ENCODE data around the gene OR1E2.

GRCh38 chr17:3447625-3448024, 14.0 kb upstream of the OR1E2 start:
- TF ChIP-seq CTCF (conservative IDR thresholded peaks at IDR 0.05) (peak; percentile 31), EZH2 (IDR thresholded peaks at IDR 0.05; ENCODE audit: low read depth) (no peak)
